HG03060 (cell line): Measurements from ENCODE around the gene TBC1D24.

Experiments used
- ATAC-seq: cut with Tn5 transposase; IDR thresholded peaks from one replicate; pipeline ENCODE4 v1.9.1; 2021; ENCODE audit warnings: low read depth, moderate number of reproducible peaks; ENCODE audit not compliant: unreplicated experiment

TBC1D24 gene

GRCh38 chr16:2497695-2498484 lies 23.0 kb downstream of the TBC1D24 start:
- no peak for ATAC-seq

GRCh38 chr16:2498531-2499253 lies 23.8 kb downstream of the TBC1D24 start:
- ATAC-seq, result no peak

GRCh38 chr16:2499454-2499853 lies 24.5 kb downstream of the TBC1D24 start:
- ATAC-seq, result no peak

- no peak for ATAC-seq
Observed at GRCh38 chr16:2499890-2500429, 25.0 kb downstream of the TBC1D24 start.

- ATAC-seq, result no peak
Observed at GRCh38 chr16:2500430-2500917, 25.5 kb downstream of the TBC1D24 start.

- ATAC-seq, result peak; percentile 44
Observed at GRCh38 chr16:2500918-2501750, 26.2 kb downstream of the TBC1D24 start.

- ATAC-seq, result no peak
Observed at GRCh38 chr16:2501946-2502895, 27.3 kb downstream of the TBC1D24 start.

GRCh38 chr16:2505695-2506094 lies 30.8 kb downstream of the TBC1D24 start:
- ATAC-seq, result no peak

- no peak for ATAC-seq
Observed at GRCh38 chr16:2507052-2507659, 32.2 kb downstream of the TBC1D24 start.

GRCh38 chr16:2507665-2508064 lies 32.7 kb downstream of the TBC1D24 start:
- no peak for ATAC-seq

- ATAC-seq, result no peak
Observed at GRCh38 chr16:2508722-2509400, 33.9 kb downstream of the TBC1D24 start.

- no peak for ATAC-seq
Observed at GRCh38 chr16:2511128-2511800, 36.3 kb downstream of the TBC1D24 start.

GRCh38 chr16:2511996-2512734 lies 37.2 kb downstream of the TBC1D24 start:
- no peak for ATAC-seq

- no peak for ATAC-seq
Observed at GRCh38 chr16:2512735-2513404, 37.9 kb downstream of the TBC1D24 start.

- peak; percentile 44 for ATAC-seq
Observed at GRCh38 chr16:2513405-2514332, 38.7 kb downstream of the TBC1D24 start, which contains the start of gene ATP6V0C. TSS of gene ATP6V0C (plus strand) at chr16:2513952. CDS start at chr16:2514104, 152 bp downstream.
